Ishikawa (cell line): Measurements from ENCODE around the gene DDHD1.

ENCODE experiments used
- CEBPB ChIP-seq: IDR thresholded peaks from 2 replicates; pipeline ENCODE4 v1.6.1; 2012
- CREB1 ChIP-seq: IDR thresholded peaks from 2 replicates; pipeline ENCODE4 v1.6.1; 2012; ENCODE audit warnings: low read depth
- EGR1 ChIP-seq: IDR thresholded peaks from 2 replicates; pipeline ENCODE4 v1.6.1; 2012
- EP300 ChIP-seq: IDR thresholded peaks from 2 replicates; pipeline ENCODE4 v1.6.1; 2012; ENCODE audit warnings: borderline replicate concordance
- FOXM1 ChIP-seq: IDR thresholded peaks from 2 replicates; pipeline ENCODE4 v1.6.1; 2012; ENCODE audit warnings: low read depth, borderline replicate concordance
- MAX ChIP-seq: IDR thresholded peaks from 2 replicates; pipeline ENCODE4 v1.6.1; 2012
- NFIC ChIP-seq: IDR thresholded peaks from 2 replicates; pipeline ENCODE4 v1.6.1; 2012
- RAD21 ChIP-seq: IDR thresholded peaks from 2 replicates; pipeline ENCODE4 v1.6.1; 2012; ENCODE audit warnings: low read depth
- TAF1 ChIP-seq: IDR thresholded peaks from 2 replicates; pipeline ENCODE4 v1.6.1; 2012; ENCODE audit warnings: low read depth, mild to moderate bottlenecking
- TCF12 ChIP-seq: IDR thresholded peaks from 2 replicates; pipeline ENCODE4 v1.6.1; 2012; ENCODE audit warnings: low read depth
- TEAD4 ChIP-seq: IDR thresholded peaks from 2 replicates; pipeline ENCODE4 v1.6.1; 2012
- YY1 ChIP-seq: IDR thresholded peaks from 2 replicates; pipeline ENCODE4 v1.6.1; 2012; ENCODE audit warnings: low read depth
- ZBTB7A ChIP-seq: IDR thresholded peaks from 2 replicates; pipeline ENCODE4 v1.6.1; 2012; ENCODE audit warnings: low read depth
- TF ChIP-seq, protein P1 (sequence below): IDR thresholded peaks from 2 replicates; pipeline ENCODE4 v1.6.1; 2012
- TF ChIP-seq, protein P2 (sequence below): IDR thresholded peaks from 2 replicates; pipeline ENCODE4 v1.6.1; 2012; ENCODE audit warnings: low read depth, mild to moderate bottlenecking

Gene DDHD1

DNA sequence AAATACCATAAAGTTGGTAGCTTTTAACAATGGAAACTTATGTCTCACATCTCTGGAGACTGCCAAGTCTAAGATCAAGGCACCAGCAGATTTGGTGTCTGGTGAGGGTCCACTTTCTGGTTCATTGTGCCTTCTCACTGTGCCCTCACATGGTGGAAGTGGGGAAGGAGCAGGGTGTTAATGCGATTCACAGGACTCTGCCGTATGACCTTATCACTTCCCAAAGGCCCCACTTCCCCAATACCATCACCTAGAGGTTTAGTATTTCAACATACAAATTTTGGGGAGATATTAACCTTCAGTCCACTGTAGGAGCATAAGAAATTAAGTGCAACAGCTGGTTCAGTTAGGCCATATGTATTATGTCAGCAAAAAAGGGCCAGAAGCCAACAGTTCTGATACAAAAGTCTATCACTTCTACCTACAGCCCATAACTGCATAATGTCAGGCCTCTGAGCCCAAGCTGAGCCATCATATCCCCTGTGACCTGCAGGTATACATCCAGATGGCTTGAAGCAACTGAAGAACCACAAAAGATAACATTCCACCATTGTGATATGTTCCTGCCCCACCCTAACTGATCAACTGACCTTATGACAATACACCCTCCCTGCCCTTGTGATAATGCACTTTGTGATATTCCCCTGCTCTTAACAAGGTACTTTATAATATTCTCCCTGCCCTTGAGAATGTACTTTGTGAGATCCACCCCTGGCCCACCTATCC is 24.7 kb downstream of the DDHD1 start:
- TF ChIP-seq, protein P1, sequence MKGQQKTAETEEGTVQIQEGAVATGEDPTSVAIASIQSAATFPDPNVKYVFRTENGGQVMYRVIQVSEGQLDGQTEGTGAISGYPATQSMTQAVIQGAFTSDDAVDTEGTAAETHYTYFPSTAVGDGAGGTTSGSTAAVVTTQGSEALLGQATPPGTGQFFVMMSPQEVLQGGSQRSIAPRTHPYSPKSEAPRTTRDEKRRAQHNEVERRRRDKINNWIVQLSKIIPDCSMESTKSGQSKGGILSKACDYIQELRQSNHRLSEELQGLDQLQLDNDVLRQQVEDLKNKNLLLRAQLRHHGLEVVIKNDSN: no peak
- no peak for TF ChIP-seq TEAD4
- no peak for TF ChIP-seq CEBPB
- no peak for TF ChIP-seq NFIC
- TF ChIP-seq, protein P2, sequence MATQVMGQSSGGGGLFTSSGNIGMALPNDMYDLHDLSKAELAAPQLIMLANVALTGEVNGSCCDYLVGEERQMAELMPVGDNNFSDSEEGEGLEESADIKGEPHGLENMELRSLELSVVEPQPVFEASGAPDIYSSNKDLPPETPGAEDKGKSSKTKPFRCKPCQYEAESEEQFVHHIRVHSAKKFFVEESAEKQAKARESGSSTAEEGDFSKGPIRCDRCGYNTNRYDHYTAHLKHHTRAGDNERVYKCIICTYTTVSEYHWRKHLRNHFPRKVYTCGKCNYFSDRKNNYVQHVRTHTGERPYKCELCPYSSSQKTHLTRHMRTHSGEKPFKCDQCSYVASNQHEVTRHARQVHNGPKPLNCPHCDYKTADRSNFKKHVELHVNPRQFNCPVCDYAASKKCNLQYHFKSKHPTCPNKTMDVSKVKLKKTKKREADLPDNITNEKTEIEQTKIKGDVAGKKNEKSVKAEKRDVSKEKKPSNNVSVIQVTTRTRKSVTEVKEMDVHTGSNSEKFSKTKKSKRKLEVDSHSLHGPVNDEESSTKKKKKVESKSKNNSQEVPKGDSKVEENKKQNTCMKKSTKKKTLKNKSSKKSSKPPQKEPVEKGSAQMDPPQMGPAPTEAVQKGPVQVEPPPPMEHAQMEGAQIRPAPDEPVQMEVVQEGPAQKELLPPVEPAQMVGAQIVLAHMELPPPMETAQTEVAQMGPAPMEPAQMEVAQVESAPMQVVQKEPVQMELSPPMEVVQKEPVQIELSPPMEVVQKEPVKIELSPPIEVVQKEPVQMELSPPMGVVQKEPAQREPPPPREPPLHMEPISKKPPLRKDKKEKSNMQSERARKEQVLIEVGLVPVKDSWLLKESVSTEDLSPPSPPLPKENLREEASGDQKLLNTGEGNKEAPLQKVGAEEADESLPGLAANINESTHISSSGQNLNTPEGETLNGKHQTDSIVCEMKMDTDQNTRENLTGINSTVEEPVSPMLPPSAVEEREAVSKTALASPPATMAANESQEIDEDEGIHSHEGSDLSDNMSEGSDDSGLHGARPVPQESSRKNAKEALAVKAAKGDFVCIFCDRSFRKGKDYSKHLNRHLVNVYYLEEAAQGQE: no peak
- TF ChIP-seq CREB1: no peak
- no peak for TF ChIP-seq ZBTB7A
- no peak for TF ChIP-seq YY1
- no peak for TF ChIP-seq TCF12
- no peak for TF ChIP-seq EP300
- TF ChIP-seq EGR1: no peak
- no peak for TF ChIP-seq MAX
- TF ChIP-seq TAF1: no peak
- no peak for TF ChIP-seq FOXM1
- no peak for TF ChIP-seq RAD21

GRCh38 chr14:53127832-53128231 is 25.3 kb downstream of the DDHD1 start:
- TF ChIP-seq TEAD4 (no peak), NFIC (no peak), YY1 (no peak), CREB1 (no peak), EGR1 (no peak), CEBPB (no peak), FOXM1 (no peak), TAF1 (no peak)
- TF ChIP-seq, protein P2: no peak

DNA sequence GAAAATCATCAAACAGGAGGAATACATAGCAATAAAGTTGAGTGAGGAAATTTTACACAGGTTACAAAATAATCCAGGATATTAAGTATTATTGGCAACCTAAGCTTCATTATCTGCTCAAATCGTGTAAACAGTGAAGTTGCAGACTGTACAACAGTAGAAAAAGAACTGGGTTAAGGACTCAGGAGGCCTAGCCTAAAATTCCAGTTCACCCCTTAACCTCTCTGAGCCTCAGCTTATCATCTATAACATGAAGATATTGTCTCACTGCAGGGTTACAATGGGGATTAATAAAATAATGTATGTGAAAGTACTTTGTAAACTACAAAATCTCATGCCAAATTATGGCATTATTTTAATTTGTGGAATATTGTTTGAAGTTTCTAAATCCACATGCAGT is 26.0 kb downstream of the DDHD1 start:
- TF ChIP-seq CREB1 (no peak), TCF12 (no peak), MAX (no peak), EP300 (no peak), CEBPB (no peak), NFIC (no peak), RAD21 (no peak), FOXM1 (no peak), EGR1 (no peak), TAF1 (no peak), TEAD4 (no peak), ZBTB7A (no peak), YY1 (no peak)
- TF ChIP-seq, protein P1: no peak
- TF ChIP-seq, protein P2: no peak

DNA sequence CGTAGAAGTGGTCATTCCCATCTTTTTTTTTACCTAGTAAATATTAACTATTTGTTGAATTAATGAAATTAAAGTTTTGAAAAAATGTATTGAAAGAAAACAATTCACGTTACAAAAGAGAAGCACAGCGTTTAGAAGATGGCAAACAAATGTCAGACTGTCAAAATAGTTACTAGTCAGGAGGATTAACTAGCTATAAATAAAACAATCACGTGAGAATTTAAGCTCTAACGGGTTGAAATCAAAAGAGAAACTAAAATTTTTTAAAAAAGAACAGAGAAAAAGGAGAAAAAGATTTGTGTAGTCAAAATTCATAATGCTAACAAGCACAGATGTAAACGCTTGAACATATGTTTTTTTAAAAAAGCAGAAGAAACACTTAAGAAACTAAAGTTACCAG is 26.4 kb downstream of the DDHD1 start:
- TF ChIP-seq CEBPB: no peak
- no peak for TF ChIP-seq YY1
- no peak for TF ChIP-seq TAF1
- TF ChIP-seq EGR1: no peak
- TF ChIP-seq MAX: no peak
- no peak for TF ChIP-seq CREB1
- no peak for TF ChIP-seq NFIC
- TF ChIP-seq, protein P1: no peak
- no peak for TF ChIP-seq RAD21
- no peak for TF ChIP-seq TEAD4
- no peak for TF ChIP-seq EP300
- TF ChIP-seq ZBTB7A: no peak
- TF ChIP-seq, protein P2: no peak
- TF ChIP-seq FOXM1: no peak
- TF ChIP-seq TCF12: no peak
